ENCODE data around the gene NFIB. TPM values are rescaled to one million over a fixed set of nuclear protein-coding genes. Genes with fewer than 3 reads are reported as not detected.

Gene NFIB
- total RNA-seq, 4 donors from 2014 or later: 24.0 to 40.9 (median 30.6) TPM

DNA sequence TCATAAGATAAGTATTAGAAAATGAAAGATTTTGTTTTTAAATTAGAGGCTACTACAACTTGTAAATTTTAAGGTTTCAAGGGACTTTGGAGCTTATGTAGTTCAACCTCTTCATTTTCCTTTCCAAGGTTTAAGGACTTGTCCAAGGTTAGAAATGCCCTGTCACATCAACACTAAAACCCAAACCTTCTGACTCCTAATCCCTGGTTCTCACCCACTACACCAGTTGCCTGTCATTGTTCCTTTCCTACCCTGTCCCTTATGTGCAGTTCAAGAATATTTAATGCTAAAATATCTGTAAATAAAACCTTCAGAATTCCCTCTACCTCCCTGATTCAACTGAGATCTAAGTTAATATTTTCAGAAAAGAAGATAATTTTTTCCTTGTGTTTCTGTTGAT is 206.4 kb downstream of the NFIB start:
- DNase-seq (no peak), ATAC-seq (no peak)
- H3K27ac ChIP-seq: peak overlapping the region in 2 of 4 donors; percentile 15 to 17
- H3K27me3 ChIP-seq: no peaks in the 10 kb centered on the region
- peaks cover 0 to 2% of the 10 kb centered on the region in 2 donors for H3K36me3 ChIP-seq
- H3K4me3 ChIP-seq: no peak overlapping the region
- TF ChIP-seq POLR2A (IDR thresholded peaks at IDR 0.05): no peak
- TF ChIP-seq, protein P1, sequence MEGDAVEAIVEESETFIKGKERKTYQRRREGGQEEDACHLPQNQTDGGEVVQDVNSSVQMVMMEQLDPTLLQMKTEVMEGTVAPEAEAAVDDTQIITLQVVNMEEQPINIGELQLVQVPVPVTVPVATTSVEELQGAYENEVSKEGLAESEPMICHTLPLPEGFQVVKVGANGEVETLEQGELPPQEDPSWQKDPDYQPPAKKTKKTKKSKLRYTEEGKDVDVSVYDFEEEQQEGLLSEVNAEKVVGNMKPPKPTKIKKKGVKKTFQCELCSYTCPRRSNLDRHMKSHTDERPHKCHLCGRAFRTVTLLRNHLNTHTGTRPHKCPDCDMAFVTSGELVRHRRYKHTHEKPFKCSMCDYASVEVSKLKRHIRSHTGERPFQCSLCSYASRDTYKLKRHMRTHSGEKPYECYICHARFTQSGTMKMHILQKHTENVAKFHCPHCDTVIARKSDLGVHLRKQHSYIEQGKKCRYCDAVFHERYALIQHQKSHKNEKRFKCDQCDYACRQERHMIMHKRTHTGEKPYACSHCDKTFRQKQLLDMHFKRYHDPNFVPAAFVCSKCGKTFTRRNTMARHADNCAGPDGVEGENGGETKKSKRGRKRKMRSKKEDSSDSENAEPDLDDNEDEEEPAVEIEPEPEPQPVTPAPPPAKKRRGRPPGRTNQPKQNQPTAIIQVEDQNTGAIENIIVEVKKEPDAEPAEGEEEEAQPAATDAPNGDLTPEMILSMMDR (IDR thresholded peaks at IDR 0.05 in 4 of 5, conservative IDR thresholded peaks at IDR 0.05 in 1 of 5): no peak
- no peaks in the 10 kb centered on the region for H3K9me3 ChIP-seq
- in situ Hi-C loops (cut with MboI; ENCODE audit: low sequenced_read_pairs in 4 of 4): no loop called here
- intact Hi-C loops (cut with DNase I; ENCODE audit: low total_unique reads): no loop called here
- peaks cover 0 to 13% of the 10 kb centered on the region in 2 donors for H3K4me1 ChIP-seq

DNA sequence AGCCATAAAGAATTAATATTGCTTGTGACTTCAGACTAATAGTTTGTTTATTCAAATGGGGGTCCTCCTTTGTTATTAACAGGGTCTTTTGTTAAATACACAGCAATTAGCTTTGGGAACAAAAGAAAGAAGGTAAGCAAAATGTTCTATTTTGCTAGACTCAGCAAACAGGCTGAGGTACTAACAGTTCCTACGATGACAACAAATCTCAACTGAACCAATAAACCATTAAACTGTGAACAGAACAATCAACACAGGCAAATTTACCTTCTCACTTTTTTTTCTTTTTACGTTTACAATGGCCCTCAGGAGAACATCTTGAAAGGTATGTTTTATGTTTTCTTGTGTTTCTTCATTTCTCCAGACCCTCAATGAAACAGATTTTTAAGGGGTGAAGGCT is 207.2 kb downstream of the NFIB start:
- Histone ChIP-seq H3K4me1 (peaks cover 0 to 10% of the 10 kb centered on the region in 2 donors), H3K27me3 (no peaks in the 10 kb centered on the region), H3K4me3 (no peak overlapping the region), H3K36me3 (no peaks in the 10 kb centered on the region), H3K27ac (no peak overlapping the region), H3K9me3 (no peaks in the 10 kb centered on the region)
- intact Hi-C loops (cut with DNase I; ENCODE audit: low total_unique reads): no loop called here
- no peak for DNase-seq
- no peak for ATAC-seq
- TF ChIP-seq POLR2A (IDR thresholded peaks at IDR 0.05): no peak
- TF ChIP-seq, protein P1 (IDR thresholded peaks at IDR 0.05 in 4 of 5, conservative IDR thresholded peaks at IDR 0.05 in 1 of 5): no peak
- in situ Hi-C loops (cut with MboI; ENCODE audit: low sequenced_read_pairs in 4 of 4): no loop called here

DNA sequence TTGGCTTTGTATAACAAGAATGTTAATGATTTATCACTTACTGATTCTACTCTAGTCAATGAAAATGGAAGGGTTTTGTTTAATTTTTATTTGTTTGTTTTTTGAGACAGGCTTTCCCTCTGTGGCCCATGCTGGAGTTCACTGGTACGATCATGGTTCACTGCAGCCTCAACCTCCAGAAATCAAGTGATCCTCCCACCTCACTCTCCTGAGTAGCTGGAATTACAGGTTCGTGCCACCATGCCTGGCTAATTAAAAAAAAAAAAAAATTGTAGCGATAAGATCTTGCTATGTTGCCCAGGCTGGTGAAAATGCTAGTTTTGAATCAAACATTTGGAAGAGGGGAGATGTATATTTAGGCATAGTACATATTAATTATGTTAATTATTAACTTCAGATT is 209.4 kb downstream of the NFIB start:
- Histone ChIP-seq H3K27ac (no peak overlapping the region), H3K27me3 (no peaks in the 10 kb centered on the region)
- intact Hi-C loops (cut with DNase I; ENCODE audit: low total_unique reads): no loop called here

DNA sequence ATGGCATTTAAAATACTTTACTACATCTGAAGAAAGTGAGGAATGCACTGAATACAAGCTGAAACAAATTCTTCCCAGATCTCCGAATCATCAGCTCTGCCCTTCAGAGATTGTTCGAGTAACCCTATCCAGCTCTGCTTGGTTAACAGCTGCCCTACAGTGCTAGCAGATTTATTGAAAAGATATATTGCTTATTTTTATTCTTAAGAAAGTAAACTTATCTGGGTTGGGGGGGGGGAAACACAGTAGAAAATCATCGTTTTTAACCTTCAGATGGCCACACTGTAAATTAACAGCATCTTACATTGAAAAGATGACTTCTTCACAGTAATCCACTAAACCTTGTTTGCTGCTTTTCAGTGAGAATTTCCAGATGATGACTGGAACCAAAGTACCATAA is 210.8 kb downstream of the NFIB start:
- no peak for TF ChIP-seq POLR2A (IDR thresholded peaks at IDR 0.05)
- TF ChIP-seq, protein P1 (IDR thresholded peaks at IDR 0.05 in 4 of 5, conservative IDR thresholded peaks at IDR 0.05 in 1 of 5): no peak
- ATAC-seq (no peak), DNase-seq (no peak)
- intact Hi-C loops (cut with DNase I; ENCODE audit: low total_unique reads): no loop called here
- Histone ChIP-seq H3K27me3 (no peaks in the 10 kb centered on the region), H3K9me3 (no peaks in the 10 kb centered on the region), H3K4me1 (peaks cover 17 to 26% of the 10 kb centered on the region in 2 donors), H3K27ac (peak overlapping the region in 3 of 4 donors; percentile 2 to 15 (median 8)), H3K4me3 (no peak overlapping the region), H3K36me3 (no peaks in the 10 kb centered on the region)
- in situ Hi-C loops (cut with MboI; ENCODE audit: low sequenced_read_pairs in 4 of 4): no loop called here

More for the DNA sequence above, 209.4 kb downstream of the NFIB start:
- no peak for DNase-seq
- TF ChIP-seq, protein P1 (IDR thresholded peaks at IDR 0.05 in 4 of 5, conservative IDR thresholded peaks at IDR 0.05 in 1 of 5): no peak
- no peak for TF ChIP-seq POLR2A (IDR thresholded peaks at IDR 0.05)
- Histone ChIP-seq H3K9me3 (no peaks in the 10 kb centered on the region), H3K4me3 (no peak overlapping the region), H3K4me1 (peaks cover 5 to 13% of the 10 kb centered on the region in 2 donors), H3K36me3 (no peaks in the 10 kb centered on the region)
- ATAC-seq: no peak
- in situ Hi-C loops (cut with MboI; ENCODE audit: low sequenced_read_pairs in 4 of 4): no loop called here

DNA sequence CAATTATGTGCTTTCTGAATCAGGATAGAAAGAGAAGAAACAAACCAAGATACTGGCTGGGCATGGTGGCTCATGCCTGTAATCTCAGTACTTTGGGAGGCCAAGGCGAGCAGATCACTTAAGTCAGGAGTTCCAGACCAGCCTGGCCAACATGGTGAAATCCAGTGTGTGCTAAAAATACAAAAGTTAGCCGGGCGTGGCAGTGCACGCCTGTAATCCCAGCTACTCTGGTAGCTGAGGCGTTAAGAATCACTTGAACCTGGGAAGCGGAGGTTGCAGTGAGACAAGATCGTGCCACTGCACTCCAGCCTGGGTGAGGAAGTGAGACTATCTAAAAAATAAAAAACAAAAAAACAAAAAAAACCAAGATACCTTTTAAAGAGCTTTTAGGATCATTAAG is 214.2 kb downstream of the NFIB start:
- Histone ChIP-seq H3K27ac (peak overlapping the region in 1 of 4 donors; percentile 62), H3K27me3 (no peaks in the 10 kb centered on the region), H3K4me3 (no peak overlapping the region), H3K4me1 (peaks cover 20 to 39% of the 10 kb centered on the region in 2 donors), H3K9me3 (no peaks in the 10 kb centered on the region), H3K36me3 (no peaks in the 10 kb centered on the region)
- intact Hi-C loops (cut with DNase I; ENCODE audit: low total_unique reads): loop anchor here (10.0 kb wide), 1 partner anchor 675 kb away; no protein-coding TSS in a partner anchor
- in situ Hi-C loops (cut with MboI; ENCODE audit: low sequenced_read_pairs in 4 of 4): loop anchor here in 1 of 4 donors (25.0 kb wide), 1 partner anchor 662 kb away; no protein-coding TSS in a partner anchor
- ATAC-seq (no peak), DNase-seq (no peak)
- TF ChIP-seq POLR2A (IDR thresholded peaks at IDR 0.05): no peak
- TF ChIP-seq, protein P1 (IDR thresholded peaks at IDR 0.05 in 4 of 5, conservative IDR thresholded peaks at IDR 0.05 in 1 of 5): no peak
